ENCODE measurements around the gene UGT2A3.
A peak's percentile ranks its signal among the peaks of the same experiment; 100 is the strongest.

UGT2A3 gene

GRCh38 chr4:68912807-68913206 lies 38.8 kb downstream of the UGT2A3 start:
- TF ChIP-seq, protein P1, sequence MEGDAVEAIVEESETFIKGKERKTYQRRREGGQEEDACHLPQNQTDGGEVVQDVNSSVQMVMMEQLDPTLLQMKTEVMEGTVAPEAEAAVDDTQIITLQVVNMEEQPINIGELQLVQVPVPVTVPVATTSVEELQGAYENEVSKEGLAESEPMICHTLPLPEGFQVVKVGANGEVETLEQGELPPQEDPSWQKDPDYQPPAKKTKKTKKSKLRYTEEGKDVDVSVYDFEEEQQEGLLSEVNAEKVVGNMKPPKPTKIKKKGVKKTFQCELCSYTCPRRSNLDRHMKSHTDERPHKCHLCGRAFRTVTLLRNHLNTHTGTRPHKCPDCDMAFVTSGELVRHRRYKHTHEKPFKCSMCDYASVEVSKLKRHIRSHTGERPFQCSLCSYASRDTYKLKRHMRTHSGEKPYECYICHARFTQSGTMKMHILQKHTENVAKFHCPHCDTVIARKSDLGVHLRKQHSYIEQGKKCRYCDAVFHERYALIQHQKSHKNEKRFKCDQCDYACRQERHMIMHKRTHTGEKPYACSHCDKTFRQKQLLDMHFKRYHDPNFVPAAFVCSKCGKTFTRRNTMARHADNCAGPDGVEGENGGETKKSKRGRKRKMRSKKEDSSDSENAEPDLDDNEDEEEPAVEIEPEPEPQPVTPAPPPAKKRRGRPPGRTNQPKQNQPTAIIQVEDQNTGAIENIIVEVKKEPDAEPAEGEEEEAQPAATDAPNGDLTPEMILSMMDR (IDR thresholded peaks at IDR 0.05; ENCODE audit: low read length, missing control alignments), result no peak
- no peak overlapping the region for H3K4me3 ChIP-seq (replicated peaks; ENCODE audit: low read depth, low read length)
- DNase-seq (ENCODE audit: low read depth), result no peak

- DNase-seq (ENCODE audit: low read depth), result no peak
- TF ChIP-seq, protein P1 (IDR thresholded peaks at IDR 0.05; ENCODE audit: low read length, missing control alignments), result no peak
- H3K4me3 ChIP-seq (replicated peaks; ENCODE audit: low read depth, low read length), result no peak overlapping the region
Measured at GRCh38 chr4:68909385-68909784, 42.2 kb downstream of the UGT2A3 start.

DNA sequence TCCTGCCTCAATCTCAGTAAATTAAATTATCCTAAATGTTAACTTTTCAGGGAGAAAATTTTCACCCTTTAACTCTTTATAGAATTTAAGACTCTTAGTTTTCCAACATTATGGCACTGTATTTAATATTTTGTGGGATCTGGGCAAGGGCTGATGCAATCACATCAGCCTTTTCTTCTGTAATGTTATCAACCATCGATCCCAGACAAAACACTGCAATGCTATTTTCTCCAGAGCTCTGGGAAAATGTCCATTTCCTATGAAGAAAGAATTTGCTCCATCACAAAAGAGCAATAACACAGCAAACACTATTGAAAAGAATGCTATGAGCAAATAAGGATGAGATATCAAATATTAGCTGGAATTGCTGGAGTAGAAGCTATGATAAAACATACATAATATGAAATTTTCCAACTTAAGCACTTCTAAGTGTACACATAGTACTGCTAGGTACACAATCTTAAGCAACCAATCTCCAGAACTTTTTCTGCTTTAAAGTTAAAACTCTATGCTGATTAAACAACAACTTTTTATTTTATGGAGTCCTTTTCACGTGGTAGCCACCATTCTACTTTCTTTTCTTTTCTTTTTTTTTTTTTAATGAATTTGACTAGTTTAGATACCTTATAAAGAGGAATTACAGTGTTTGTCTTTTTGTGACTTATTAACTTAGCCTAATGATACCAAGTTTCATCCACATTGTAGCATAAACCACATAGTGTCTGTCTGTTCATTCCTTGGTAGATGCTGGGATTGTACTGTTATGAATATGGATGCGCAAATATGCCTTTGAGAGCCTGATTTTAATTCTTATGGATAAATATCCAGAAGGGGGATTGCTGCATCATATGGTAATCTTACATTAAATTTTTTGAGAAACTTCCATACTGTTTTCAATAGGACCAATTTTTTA lies 43.6 kb downstream of the UGT2A3 start:
- DNase-seq (ENCODE audit: low read depth), result peak; percentile 21
- H3K4me3 ChIP-seq (replicated peaks; ENCODE audit: low read depth, low read length), result no peak overlapping the region
- TF ChIP-seq, protein P1 (IDR thresholded peaks at IDR 0.05; ENCODE audit: low read length, missing control alignments), result no peak

- DNase-seq (ENCODE audit: low read depth), result peak; percentile 18
- H3K4me3 ChIP-seq (replicated peaks; ENCODE audit: low read depth, low read length), result no peak overlapping the region
- TF ChIP-seq, protein P1 (IDR thresholded peaks at IDR 0.05; ENCODE audit: low read length, missing control alignments), result no peak
Measured at GRCh38 chr4:68907245-68907644, 44.4 kb downstream of the UGT2A3 start.

DNA sequence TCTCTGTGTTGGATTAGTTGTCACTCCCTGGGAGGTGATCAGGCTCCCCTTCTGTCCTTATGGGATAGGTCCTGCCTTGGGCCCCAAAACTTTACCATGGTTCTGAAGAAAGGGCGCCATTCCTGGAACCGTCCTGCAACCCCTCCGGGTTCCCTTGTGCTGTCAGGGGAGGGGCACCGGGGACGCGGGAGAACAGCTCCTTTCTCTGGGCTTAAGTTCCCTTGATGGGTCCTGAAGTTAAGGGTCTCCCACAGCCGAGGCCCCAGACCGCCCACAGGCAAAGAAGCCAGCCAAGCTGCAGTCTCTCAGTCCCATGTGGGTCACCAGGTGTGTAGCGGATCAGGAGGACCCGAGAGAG lies 44.8 kb downstream of the UGT2A3 start:
- no peak for DNase-seq (ENCODE audit: low read depth)
- TF ChIP-seq, protein P1 (IDR thresholded peaks at IDR 0.05; ENCODE audit: low read length, missing control alignments), result no peak
- no peak overlapping the region for H3K4me3 ChIP-seq (replicated peaks; ENCODE audit: low read depth, low read length)

GRCh38 chr4:68905939-68906779 lies 45.4 kb downstream of the UGT2A3 start:
- H3K4me3 ChIP-seq (replicated peaks; ENCODE audit: low read depth, low read length), result peak overlapping the region; percentile 34
- TF ChIP-seq, protein P1 (IDR thresholded peaks at IDR 0.05; ENCODE audit: low read length, missing control alignments), result no peak
- DNase-seq (ENCODE audit: low read depth), result peak; percentile 16

All from fibroblast of pulmonary artery (primary cell).